Keratinocyte (primary cell): ENCODE results near the gene TUBE1. TPM values are rescaled to one million over a fixed set of nuclear protein-coding genes. Genes with fewer than 3 reads are reported as not detected.

Experiments used
- DNase-seq: peaks from one replicate; pipeline ENCODE4 v3.0.0-alpha.2; 2011; ENCODE audit warnings: low read depth, missing footprints, low spot score
- FAIRE-seq: peaks from 2 replicates; lab custom pipeline; 2011; peaks lifted over from hg19 to GRCh38; lab: Jason Lieb, UNC
- H2AFZ ChIP-seq: 2 replicates; pipeline ENCODE4 v1.6.0; 2012; ENCODE audit warnings: low read length, control low read depth, inconsistent platforms; ENCODE audit not compliant: control insufficient read depth
- H3K27ac ChIP-seq: 2 replicates; pipeline ENCODE4 v1.5.1; 2011; ENCODE audit warnings: low read length; ENCODE audit not compliant: control insufficient read depth, insufficient read depth
- H3K27me3 ChIP-seq: 3 replicates; pipeline ENCODE4 v1.6.0; 2011; ENCODE audit warnings: low read length; ENCODE audit not compliant: control insufficient read depth, insufficient read depth; ENCODE audit errors: extremely low read depth
- H3K36me3 ChIP-seq, 2 experiments: 2 replicates in 1 of 2; 3 replicates in 1 of 2; pipeline ENCODE4 v1.5.1; 2011; ENCODE audit warnings: low read length in 2 of 2, mild to moderate bottlenecking in 1 of 2; ENCODE audit not compliant: control insufficient read depth in 2 of 2, insufficient read depth in 2 of 2; ENCODE audit errors: extremely low read depth in 1 of 2
- H3K4me1 ChIP-seq: 3 replicates; pipeline ENCODE4 v1.5.1; 2011; ENCODE audit warnings: low read length; ENCODE audit not compliant: control insufficient read depth, insufficient read depth; ENCODE audit errors: extremely low read depth
- H3K4me2 ChIP-seq: 3 replicates; pipeline ENCODE4 v1.6.0; 2011; ENCODE audit warnings: low read depth, low read length; ENCODE audit not compliant: control insufficient read depth, insufficient read depth; ENCODE audit errors: extremely low read depth
- H3K4me3 ChIP-seq, 3 experiments: fragments of 200-600 bp in 1 of 3; sonication (generic) in 1 of 3; 2 replicates in 2 of 3; 3 replicates in 1 of 3; pipeline ENCODE4 v1.5.1; 2011 to 2016; ENCODE audit warnings: low read length in 3 of 3, mild to moderate bottlenecking in 3 of 3, control low read depth in 2 of 3, inconsistent platforms in 1 of 3, low read depth in 1 of 3, mixed read lengths in 1 of 3, mixed run types in 1 of 3, moderate library complexity in 1 of 3; ENCODE audit not compliant: control insufficient read depth in 2 of 3, insufficient read depth in 2 of 3; ENCODE audit errors: extremely low read depth in 1 of 3
- H3K79me2 ChIP-seq: 2 replicates; pipeline ENCODE4 v1.6.0; 2012; ENCODE audit warnings: low read length; ENCODE audit not compliant: control insufficient read depth, insufficient read depth
- H3K9ac ChIP-seq: 3 replicates; pipeline ENCODE4 v1.6.0; 2011; ENCODE audit warnings: low read length; ENCODE audit not compliant: control insufficient read depth, insufficient read depth; ENCODE audit errors: extremely low read depth
- H3K9me1 ChIP-seq: 3 replicates; pipeline ENCODE4 v1.6.0; 2011; ENCODE audit warnings: low read length; ENCODE audit not compliant: control insufficient read depth, insufficient read depth; ENCODE audit errors: extremely low read depth
- H3K9me3 ChIP-seq: 2 replicates; pipeline ENCODE4 v1.5.1; 2012; ENCODE audit warnings: low read depth, low read length; ENCODE audit not compliant: control insufficient read depth
- H4K20me1 ChIP-seq: 3 replicates; pipeline ENCODE4 v1.6.0; 2011; ENCODE audit warnings: low read length; ENCODE audit not compliant: control insufficient read depth, insufficient read depth; ENCODE audit errors: extremely low read depth
- CTCF ChIP-seq, 3 experiments: IDR thresholded peaks in 1 of 3; conservative IDR thresholded peaks in 1 of 3; optimal IDR thresholded peaks in 1 of 3; 2 replicates in 2 of 3; 3 replicates in 1 of 3; pipeline versions ENCODE3 to v1.5.1; 2011; ENCODE audit warnings: low read length in 3 of 3, mild to moderate bottlenecking in 3 of 3, moderate library complexity in 2 of 3, control low read depth in 1 of 3, inconsistent platforms in 1 of 3; ENCODE audit not compliant: insufficient read depth in 2 of 3; ENCODE audit errors: extremely low read depth in 1 of 3
- EZH2 ChIP-seq: IDR thresholded peaks from one replicate; pipeline ENCODE4 v1.6.1; 2012; ENCODE audit warnings: inconsistent platforms, mild to moderate bottlenecking, low read length, moderate library complexity
- dilution Hi-C: fragments of 300-500 bp; cut with MboI; formaldehyde crosslinking; loops from one replicate; pipeline ENCODE4 v1.7.0; 2020; ENCODE audit warnings: low sequenced_read_pairs; ENCODE audit not compliant: extremely low pct_ligation_motif_present
- polyA plus RNA-seq, 5 experiments: library from polyadenylated mRNA; depleted of rRNA in 3 of 5; stranded (reverse) in 3 of 5; stranded (forward) in 1 of 5; unstranded in 1 of 5; fragments of >200 nt; gene quantifications; 1 replicate in 1 of 5; 2 replicates in 3 of 5; 3 replicates in 1 of 5; pipeline versions ENCODE4 v1.2.1 to v1.2.3, GENCODE V29; 2011 to 2012; ENCODE audit warnings: missing spikeins in 2 of 5, low read depth in 1 of 5, low replicate concordance in 1 of 5

Gene TUBE1
- polyA plus RNA-seq, 1 donor (not counting 4 experiments of a cell fraction or from before 2014, with no cell fraction given): 15.4 TPM

- no peaks in the 10 kb centered on the region for H3K27me3 ChIP-seq
- peak overlapping the region; percentile 72 for H2AFZ ChIP-seq
- no peak overlapping the region for H3K27ac ChIP-seq
- DNase-seq: no peak
- H3K4me1 ChIP-seq: peaks cover 10% of the 10 kb centered on the region
- no peak overlapping the region for H3K4me3 ChIP-seq
- H3K9ac ChIP-seq: no peak overlapping the region
- no peaks in the 10 kb centered on the region for H3K36me3 ChIP-seq
- peak; percentile 95 for FAIRE-seq
- no peaks in the 10 kb centered on the region for H3K9me3 ChIP-seq
- H3K4me2 ChIP-seq: peak overlapping the region; percentile 12
- H3K9me1 ChIP-seq: no peaks in the 10 kb centered on the region
- dilution Hi-C loops: no loop called here
- no peaks in the 10 kb centered on the region for H4K20me1 ChIP-seq
- TF ChIP-seq CTCF (optimal IDR thresholded peaks at IDR 0.05 in 1 of 3, IDR thresholded peaks at IDR 0.05 in 1 of 3, conservative IDR thresholded peaks at IDR 0.05 in 1 of 3; ENCODE audit: extremely low read depth in 1 of 3, insufficient read depth in 2 of 3, low read length in 3 of 3) (no peak), EZH2 (no peak)
- no peaks in the 10 kb centered on the region for H3K79me2 ChIP-seq
These were observed 30.3 kb upstream of the TUBE1 start for GRCh38 chr6:112117554-112117953.

DNA sequence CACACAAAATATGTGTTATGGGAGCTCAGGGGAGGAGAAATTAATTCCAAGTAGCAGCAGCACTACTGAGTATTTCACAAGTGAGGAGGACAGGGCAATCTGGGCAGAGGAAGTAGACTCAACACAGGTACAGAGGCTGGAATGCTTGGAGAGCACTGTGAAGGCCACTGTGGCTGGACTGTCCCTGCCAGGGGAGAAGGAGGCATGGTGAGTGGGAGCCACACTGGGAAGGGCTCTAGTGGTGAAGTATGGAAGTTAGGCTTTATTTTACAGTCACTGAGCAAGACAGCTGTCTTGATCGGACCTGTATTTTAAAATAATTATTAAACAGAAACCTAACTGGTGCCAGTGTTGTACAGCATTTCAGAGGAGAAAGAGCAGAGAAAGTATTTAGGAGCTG is 28.9 kb upstream of the TUBE1 start:
- H3K79me2 ChIP-seq: no peaks in the 10 kb centered on the region
- H3K4me1 ChIP-seq: peaks cover 10% of the 10 kb centered on the region
- no peak for TF ChIP-seq EZH2
- TF ChIP-seq CTCF (optimal IDR thresholded peaks at IDR 0.05 in 1 of 3, IDR thresholded peaks at IDR 0.05 in 1 of 3, conservative IDR thresholded peaks at IDR 0.05 in 1 of 3; ENCODE audit: extremely low read depth in 1 of 3, insufficient read depth in 2 of 3, low read length in 3 of 3): peak in 1 of 3 experiments; percentile 14
- no peaks in the 10 kb centered on the region for H3K27me3 ChIP-seq
- dilution Hi-C loops: no loop called here
- H3K9me1 ChIP-seq: no peaks in the 10 kb centered on the region
- DNase-seq: no peak
- no peaks in the 10 kb centered on the region for H3K9me3 ChIP-seq
- no peak for FAIRE-seq
- no peaks in the 10 kb centered on the region for H4K20me1 ChIP-seq
- no peak overlapping the region for H3K9ac ChIP-seq
- no peaks in the 10 kb centered on the region for H3K36me3 ChIP-seq
- H3K27ac ChIP-seq: no peak overlapping the region
- no peak overlapping the region for H2AFZ ChIP-seq
- H3K4me2 ChIP-seq: no peak overlapping the region
- no peak overlapping the region for H3K4me3 ChIP-seq
